Measurements from ENCODE around the gene KCNN3. TPM values are rescaled to one million over a fixed set of nuclear protein-coding genes. Genes with fewer than 3 reads are reported as not detected.

Gene KCNN3
- total RNA-seq, 1 donor from 2014 or later: 0.92 TPM

GRCh38 chr1:154729577-154729976 lies 140.5 kb downstream of the KCNN3 start:
- TF ChIP-seq CTCF (IDR thresholded peaks at IDR 0.05): no peak
- peak overlapping the region; percentile 95 for H3K27ac Mint-ChIP-seq (ENCODE audit: unreplicated experiment)
- H3K36me3 Mint-ChIP-seq (ENCODE audit: low read depth): no peaks in the 10 kb centered on the region
- no peak overlapping the region for H3K4me3 Mint-ChIP-seq (ENCODE audit: unreplicated experiment)
- H3K4me1 Mint-ChIP-seq (ENCODE audit: low read depth): peaks cover 55% of the 10 kb centered on the region
- no peak for DNase-seq (ENCODE audit: low spot score)
- no peaks in the 10 kb centered on the region for H3K9me3 Mint-ChIP-seq (ENCODE audit: low read depth)
- H3K27me3 Mint-ChIP-seq (ENCODE audit: low read depth): no peaks in the 10 kb centered on the region

GRCh38 chr1:154729031-154729442 lies 141.0 kb downstream of the KCNN3 start:
- no peak for DNase-seq (ENCODE audit: low spot score)
- no peak for TF ChIP-seq CTCF (IDR thresholded peaks at IDR 0.05)
- H3K4me1 Mint-ChIP-seq (ENCODE audit: low read depth): peaks cover 55% of the 10 kb centered on the region
- no peak overlapping the region for H3K4me3 Mint-ChIP-seq (ENCODE audit: unreplicated experiment)
- no peaks in the 10 kb centered on the region for H3K36me3 Mint-ChIP-seq (ENCODE audit: low read depth)
- no peaks in the 10 kb centered on the region for H3K9me3 Mint-ChIP-seq (ENCODE audit: low read depth)
- peak overlapping the region; percentile 95 for H3K27ac Mint-ChIP-seq (ENCODE audit: unreplicated experiment)
- H3K27me3 Mint-ChIP-seq (ENCODE audit: low read depth): no peaks in the 10 kb centered on the region

GRCh38 chr1:154726896-154727753 lies 143.0 kb downstream of the KCNN3 start:
- Mint-ChIP-seq H3K9me3 (ENCODE audit: low read depth) (no peaks in the 10 kb centered on the region), H3K27ac (ENCODE audit: unreplicated experiment) (peak overlapping the region; percentile 86)
- DNase-seq (ENCODE audit: low spot score): no peak

GRCh38 chr1:154726443-154726842 lies 143.6 kb downstream of the KCNN3 start:
- H3K9me3 Mint-ChIP-seq (ENCODE audit: low read depth): no peaks in the 10 kb centered on the region
- DNase-seq (ENCODE audit: low spot score): no peak
- no peaks in the 10 kb centered on the region for H3K36me3 Mint-ChIP-seq (ENCODE audit: low read depth)
- H3K27me3 Mint-ChIP-seq (ENCODE audit: low read depth): no peaks in the 10 kb centered on the region
- peaks cover 55% of the 10 kb centered on the region for H3K4me1 Mint-ChIP-seq (ENCODE audit: low read depth)
- no peak overlapping the region for H3K4me3 Mint-ChIP-seq (ENCODE audit: unreplicated experiment)
- TF ChIP-seq CTCF (IDR thresholded peaks at IDR 0.05): no peak
- peak overlapping the region; percentile 86 for H3K27ac Mint-ChIP-seq (ENCODE audit: unreplicated experiment)

More at GRCh38 chr1:154726896-154727753, 143.0 kb downstream of the KCNN3 start:
- no peak overlapping the region for H3K4me3 Mint-ChIP-seq (ENCODE audit: unreplicated experiment)
- no peaks in the 10 kb centered on the region for H3K27me3 Mint-ChIP-seq (ENCODE audit: low read depth)
- no peaks in the 10 kb centered on the region for H3K36me3 Mint-ChIP-seq (ENCODE audit: low read depth)
- TF ChIP-seq CTCF (IDR thresholded peaks at IDR 0.05): no peak
- H3K4me1 Mint-ChIP-seq (ENCODE audit: low read depth): peaks cover 55% of the 10 kb centered on the region

GRCh38 chr1:154725865-154726264 lies 144.2 kb downstream of the KCNN3 start:
- no peak for DNase-seq (ENCODE audit: low spot score)
- H3K4me3 Mint-ChIP-seq (ENCODE audit: unreplicated experiment): no peak overlapping the region
- no peak overlapping the region for H3K27ac Mint-ChIP-seq (ENCODE audit: unreplicated experiment)
- H3K27me3 Mint-ChIP-seq (ENCODE audit: low read depth): no peaks in the 10 kb centered on the region
- no peaks in the 10 kb centered on the region for H3K36me3 Mint-ChIP-seq (ENCODE audit: low read depth)
- H3K4me1 Mint-ChIP-seq (ENCODE audit: low read depth): peaks cover 49% of the 10 kb centered on the region
- TF ChIP-seq CTCF (IDR thresholded peaks at IDR 0.05): no peak
- H3K9me3 Mint-ChIP-seq (ENCODE audit: low read depth): no peaks in the 10 kb centered on the region
